T-cell (primary cell): ENCODE data around the gene GPSM1. TPM values are rescaled to one million over a fixed set of nuclear protein-coding genes. Genes with fewer than 3 reads are reported as not detected.
"Not testable (repeated sequence)": the region's sequence is repeated elsewhere in the genome, so short reads cannot be mapped to it uniquely, and the experiment has no call there.

ENCODE experiments used
- ATAC-seq, 4 experiments: fragments of 200-7000 bp in 3 of 4; fragments of 150-1000 bp in 1 of 4; cut with Tn5 transposase; replicated peaks in 1 of 4; 1 replicate in 3 of 4; 2 replicates in 1 of 4; pipeline ENCODE4 v1.10.0; 2021; ENCODE audit warnings: moderate library complexity in 3 of 4, mild to moderate bottlenecking in 2 of 4, moderate number of reproducible peaks in 1 of 4
- CTCF ChIA-PET, 2 donors: fragments of 300-600 bp; sonication (Branson Sonifier 250); formaldehyde crosslinking; loops; one replicate each; lab custom pipeline; 2022; ENCODE audit warnings: antibody characterized with exemption in 2 of 2; lab: Charles Lee
- POLR2A ChIA-PET, 2 donors: fragments of 300-600 bp; sonication (Branson Sonifier 250); formaldehyde crosslinking; loops; one replicate each; lab custom pipeline; 2022; ENCODE audit warnings: antibody characterized with exemption in 2 of 2; lab: Charles Lee
- DNase-seq, 35 experiments: peaks; one replicate each; pipeline versions ENCODE4 v3.0.0 to v3.0.0-alpha.2; 2013 to 2023
- H3K27ac ChIP-seq: one replicate; pipeline ENCODE4 v1.5.1; 2013; ENCODE audit warnings: low read length
- H3K27me3 ChIP-seq, 2 experiments: replicated peaks in 1 of 2; 1 replicate in 1 of 2; 2 replicates in 1 of 2; pipeline versions ENCODE4 v1.6.1 to v1.7.0; 2013; ENCODE audit warnings: low read length in 1 of 2, mixed read lengths in 1 of 2; ENCODE audit not compliant: control insufficient read depth in 2 of 2, insufficient read depth in 2 of 2; ENCODE audit errors: extremely low read depth in 1 of 2
- H3K36me3 ChIP-seq, 2 donors: 1 replicate in 1 of 2; 2 replicates in 1 of 2; pipeline versions ENCODE4 v1.6.1 to v1.7.0; 2013; ENCODE audit warnings: low read length in 1 of 2; ENCODE audit not compliant: control insufficient read depth in 2 of 2, insufficient read depth in 1 of 2; ENCODE audit errors: extremely low read depth in 1 of 2
- H3K4me1 ChIP-seq, 2 experiments: 1 replicate in 1 of 2; 2 replicates in 1 of 2; pipeline versions ENCODE4 v1.6.1 to v1.7.0; 2013; ENCODE audit warnings: low read length in 2 of 2, mixed read lengths in 1 of 2; ENCODE audit not compliant: insufficient read depth in 2 of 2, control insufficient read depth in 1 of 2; ENCODE audit errors: extremely low read depth in 1 of 2
- H3K4me3 ChIP-seq, 2 donors: 1 replicate in 1 of 2; 2 replicates in 1 of 2; pipeline versions ENCODE4 v1.5.1 to v1.7.0; 2013; ENCODE audit warnings: mild to moderate bottlenecking in 2 of 2, low read length in 1 of 2, moderate library complexity in 1 of 2; ENCODE audit not compliant: control insufficient read depth in 1 of 2; ENCODE audit errors: extremely low read depth in 1 of 2
- H3K9me3 ChIP-seq: 2 replicates; pipeline ENCODE4 v1.7.0; 2013
- H3K27ac Mint-ChIP-seq, 2 donors: one replicate each; pipeline ENCODE4 v1.8.0; 2020 to 2021; ENCODE audit warnings: mild to moderate bottlenecking in 2 of 2, mixed read lengths in 2 of 2
- H3K27me3 Mint-ChIP-seq, 2 donors: one replicate each; pipeline ENCODE4 v1.8.0; 2021 to 2022; ENCODE audit warnings: mixed read lengths in 2 of 2
- H3K36me3 Mint-ChIP-seq: one replicate; pipeline ENCODE4 v1.8.0; 2021; ENCODE audit warnings: mixed read lengths
- H3K4me1 Mint-ChIP-seq, 3 donors: one replicate each; pipeline ENCODE4 v1.8.0; 2020 to 2022; ENCODE audit warnings: mixed read lengths in 3 of 3, mild to moderate bottlenecking in 1 of 3
- H3K4me3 Mint-ChIP-seq, 3 donors: one replicate each; pipeline ENCODE4 v1.8.0; 2020 to 2022; ENCODE audit warnings: mild to moderate bottlenecking in 3 of 3, mixed read lengths in 3 of 3, moderate library complexity in 3 of 3
- H3K9me3 Mint-ChIP-seq, 3 donors: one replicate each; pipeline ENCODE4 v1.8.0; 2020 to 2022; ENCODE audit warnings: mixed read lengths in 3 of 3
- WGBS: methylation state at CpG from one replicate; pipeline ENCODE4 v1.1.5; 2013; ENCODE audit warnings: missing lambda C conversion rate; ENCODE audit not compliant: insufficient coverage; 5-methylcytosine and 5-hydroxymethylcytosine counted together
- total RNA-seq, 35 experiments: library from RNA in 6 of 35; stranded (reverse) in 6 of 35; fragments of 120-200 nt in 1 of 35; gene quantifications; one replicate each; pipeline versions ENCODE4 v1.2.1 to v1.2.4 and lab custom pipeline; 2013 to 2026

Gene GPSM1
- total RNA-seq, 5 donors from 2014 or later (not counting 1 experiment from before 2014, with no cell fraction given): 8.6 to 11.5 (median 9.7) TPM

- ATAC-seq: no peak
- H3K9me3 Mint-ChIP-seq: peaks cover 0 to 5% (median 4%) of the 10 kb centered on the region in 3 donors
- WGBS: 70% methylated on average over 18 of the region's 21 CpGs
- Histone ChIP-seq H3K36me3 (no peaks in the 10 kb centered on the region), H3K9me3 (no peaks in the 10 kb centered on the region), H3K4me3 (no peak overlapping the region), H3K27ac (no peak overlapping the region), H3K4me1 (peaks cover 0 to 28% of the 10 kb centered on the region in 2 experiments), H3K27me3 (peaks cover 0 to 6% of the 10 kb centered on the region in 2 experiments)
- peaks cover 0 to 3% of the 10 kb centered on the region in 2 donors for H3K27me3 Mint-ChIP-seq
- H3K4me3 Mint-ChIP-seq: no peak overlapping the region
- ChIA-PET CTCF (no interaction called here), POLR2A (no interaction called here)
- H3K4me1 Mint-ChIP-seq: peaks cover 0 to 5% (median 4%) of the 10 kb centered on the region in 3 donors
- H3K27ac Mint-ChIP-seq: no peak overlapping the region
- DNase-seq: no peak
- H3K36me3 Mint-ChIP-seq: no peaks in the 10 kb centered on the region
Measured at GRCh38 chr9:136318111-136318775, 9.1 kb upstream of the GPSM1 start.

GRCh38 chr9:136318776-136319241 lies 8.5 kb upstream of the GPSM1 start:
- Mint-ChIP-seq H3K27ac (no peak overlapping the region), H3K27me3 (peaks cover 0 to 3% of the 10 kb centered on the region in 2 donors), H3K4me1 (peaks cover 0 to 5% (median 4%) of the 10 kb centered on the region in 3 donors), H3K4me3 (no peak overlapping the region), H3K9me3 (peaks cover 0 to 5% (median 4%) of the 10 kb centered on the region in 3 donors), H3K36me3 (no peaks in the 10 kb centered on the region)
- ChIA-PET POLR2A (no interaction called here), CTCF (no interaction called here)
- no peak overlapping the region for H3K27ac ChIP-seq
- H3K9me3 ChIP-seq: no peaks in the 10 kb centered on the region
- H3K27me3 ChIP-seq: peaks cover 0 to 6% of the 10 kb centered on the region in 2 experiments
- DNase-seq: no peak
- H3K36me3 ChIP-seq: no peaks in the 10 kb centered on the region
- H3K4me3 ChIP-seq: no peak overlapping the region
- no peak for ATAC-seq
- peaks cover 0 to 31% of the 10 kb centered on the region in 2 experiments for H3K4me1 ChIP-seq
- WGBS: 85% methylated on average over 15 of the region's 16 CpGs

GRCh38 chr9:136319244-136319643 lies 8.1 kb upstream of the GPSM1 start:
- H3K36me3 ChIP-seq, POLR2A ChIA-PET, H3K27ac Mint-ChIP-seq, H3K4me3 ChIP-seq, H3K27me3 ChIP-seq, H3K9me3 ChIP-seq, H3K4me3 Mint-ChIP-seq, H3K27me3 Mint-ChIP-seq, H3K9me3 Mint-ChIP-seq, DNase-seq, ATAC-seq, H3K4me1 Mint-ChIP-seq, H3K27ac ChIP-seq, H3K36me3 Mint-ChIP-seq: not testable (repeated sequence)
- peaks cover 0 to 31% of the 10 kb centered on the region in 2 experiments for H3K4me1 ChIP-seq
- WGBS: 95% methylated on average over 12 of the region's 14 CpGs
- CTCF ChIA-PET: interaction anchor here in 1 of 2 donors (0.7 kb wide), 1 partner anchor 64 kb away, joined by 6 read pairs; no protein-coding TSS in a partner anchor

- H3K36me3 ChIP-seq, H3K4me3 Mint-ChIP-seq, H3K36me3 Mint-ChIP-seq, CTCF ChIA-PET, POLR2A ChIA-PET, ATAC-seq, DNase-seq, H3K27ac Mint-ChIP-seq, H3K9me3 ChIP-seq, H3K27me3 Mint-ChIP-seq, H3K4me1 Mint-ChIP-seq, H3K9me3 Mint-ChIP-seq, H3K4me3 ChIP-seq, H3K27ac ChIP-seq: not testable (repeated sequence)
- Histone ChIP-seq H3K27me3 (peaks cover 0 to 12% of the 10 kb centered on the region in 2 experiments), H3K4me1 (peaks cover 0 to 31% of the 10 kb centered on the region in 2 experiments)
- no CpG with 5 or more reads among the region's 3 CpGs for WGBS
Measured at GRCh38 chr9:136319955-136320354, 7.4 kb upstream of the GPSM1 start.

GRCh38 chr9:136320972-136321371 lies 6.4 kb upstream of the GPSM1 start:
- H3K9me3 Mint-ChIP-seq, H3K4me1 Mint-ChIP-seq, H3K4me3 Mint-ChIP-seq, DNase-seq, H3K36me3 ChIP-seq, H3K27ac ChIP-seq, H3K4me3 ChIP-seq, H3K36me3 Mint-ChIP-seq, H3K27ac Mint-ChIP-seq, H3K27me3 Mint-ChIP-seq, POLR2A ChIA-PET, ATAC-seq, CTCF ChIA-PET, H3K9me3 ChIP-seq: not testable (repeated sequence)
- peaks cover 0 to 23% of the 10 kb centered on the region in 2 experiments for H3K4me1 ChIP-seq
- H3K27me3 ChIP-seq: peaks cover 0 to 22% of the 10 kb centered on the region in 2 experiments

- Mint-ChIP-seq H3K4me3 (no peak overlapping the region), H3K27ac (no peak overlapping the region), H3K27me3 (no peaks in the 10 kb centered on the region), H3K36me3 (no peaks in the 10 kb centered on the region), H3K9me3 (no peaks in the 10 kb centered on the region), H3K4me1 (peaks cover 0 to 2% (median 0%) of the 10 kb centered on the region in 3 donors)
- H3K27me3 ChIP-seq: peaks cover 0 to 27% of the 10 kb centered on the region in 2 experiments
- H3K36me3 ChIP-seq: no peaks in the 10 kb centered on the region
- CTCF ChIA-PET: no interaction called here
- no peak overlapping the region for H3K27ac ChIP-seq
- no peak overlapping the region for H3K4me3 ChIP-seq
- peaks cover 0 to 26% of the 10 kb centered on the region in 2 experiments for H3K4me1 ChIP-seq
- POLR2A ChIA-PET: no interaction called here
- no peak for ATAC-seq
- 84% methylated on average over 17 of the region's 19 CpGs for WGBS
- no peaks in the 10 kb centered on the region for H3K9me3 ChIP-seq
- no peak for DNase-seq
Measured at GRCh38 chr9:136321561-136321960, 5.8 kb upstream of the GPSM1 start.
